Right ventricle myocardium superior (tissue), 1 donor: Measurements from ENCODE around the gene BBX. TPM values are rescaled to one million over a fixed set of nuclear protein-coding genes. Genes with fewer than 3 reads are reported as not detected.

Source experiments
- ATAC-seq: fragments of 200-7000 bp; cut with Tn5 transposase; one replicate; pipeline ENCODE4 v1.9.1; 2020; ENCODE audit warnings: mild to moderate bottlenecking; ENCODE audit not compliant: poor library complexity
- DNase-seq: peaks from one replicate; pipeline ENCODE4 v3.0.0-alpha.2; 2020
- intact Hi-C: fragments of 100-400 bp; cut with DNase I; formaldehyde crosslinking; loops from one replicate; pipeline ENCODE4 v1.11.2; 2022
- long read RNA-seq: library from polyadenylated mRNA; unstranded; transcript quantifications from one replicate; pipeline ENCODE4 v2.0.0, GENCODE V29; 2021
- total RNA-seq: library from RNA; stranded (reverse); fragmentation: NEBNext Ultra II Directional; extraction: Animal tissue kit (Norgen Biotek cat#: 25700); gene quantifications from one replicate; pipeline ENCODE4 v1.2.1, GENCODE V29; 2021
- donor health status: DM: no; HTN: yes; CAD: no; lungs with severe emphysema.

Gene BBX
- total RNA-seq = 31.7 TPM
- long read RNA-seq, full-length matches to known transcripts = 3 of 14 reads
- long read RNA-seq, partial matches to known transcripts = 7 of 14 reads
- long read RNA-seq, other reads (novel, unspliced or antisense) = 4 of 14 reads

- ATAC-seq = peak; percentile 95
- DNase-seq = peak; percentile 96
- intact Hi-C loops = loop anchor here (5.0 kb wide), 1 partner anchor 90 kb away; no protein-coding TSS in a partner anchor
These were observed at the start of gene BBX for GRCh38 chr3:107522510-107523288. Gene BBX (plus strand): TSS chr3:107522962. CDS start chr3:107710461, 187,499 bp downstream.

DNA sequence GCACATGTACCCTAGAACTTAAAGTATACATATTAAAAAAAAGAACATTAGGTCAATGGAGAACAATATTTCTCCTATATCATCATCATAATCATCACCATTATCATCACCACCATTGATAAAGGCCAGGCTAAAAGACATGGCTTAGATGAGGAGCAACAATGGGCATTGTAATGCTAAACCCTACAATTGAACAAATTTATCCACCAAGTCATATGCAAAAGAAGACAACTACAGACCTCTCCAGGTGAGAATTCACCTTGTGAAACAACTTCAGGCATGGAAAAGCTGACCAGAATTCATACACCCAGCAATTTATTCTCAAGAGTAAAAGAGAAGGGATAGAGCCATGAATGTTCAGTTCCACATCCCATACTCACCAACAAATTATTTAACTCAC lies 46.3 kb upstream of the BBX start:
- DNase-seq (no peak), ATAC-seq (no peak)
- intact Hi-C loops = no loop called here

- intact Hi-C loops = no loop called here
- no peak for ATAC-seq
These were observed 35.3 kb upstream of the BBX start for GRCh38 chr3:107487490-107487889.

GRCh38 chr3:107488942-107489341 lies 33.8 kb upstream of the BBX start:
- no peak for ATAC-seq
- intact Hi-C loops = no loop called here

More at GRCh38 chr3:107487490-107487889, 35.3 kb upstream of the BBX start:
- no peak for DNase-seq

GRCh38 chr3:107493134-107493533 lies 29.6 kb upstream of the BBX start:
- ATAC-seq (no peak), DNase-seq (no peak)
- intact Hi-C loops = no loop called here

More at GRCh38 chr3:107488942-107489341, 33.8 kb upstream of the BBX start:
- no peak for DNase-seq

GRCh38 chr3:107496855-107497254 lies 25.9 kb upstream of the BBX start:
- intact Hi-C loops = no loop called here
- DNase-seq (no peak), ATAC-seq (no peak)

- ATAC-seq (no peak), DNase-seq (no peak)
- intact Hi-C loops = no loop called here
These were observed 24.1 kb upstream of the BBX start for GRCh38 chr3:107498646-107499045.

- intact Hi-C loops = no loop called here
- ATAC-seq = no peak
- no peak for DNase-seq
These were observed 16.3 kb upstream of the BBX start for GRCh38 chr3:107506458-107506857.

DNA sequence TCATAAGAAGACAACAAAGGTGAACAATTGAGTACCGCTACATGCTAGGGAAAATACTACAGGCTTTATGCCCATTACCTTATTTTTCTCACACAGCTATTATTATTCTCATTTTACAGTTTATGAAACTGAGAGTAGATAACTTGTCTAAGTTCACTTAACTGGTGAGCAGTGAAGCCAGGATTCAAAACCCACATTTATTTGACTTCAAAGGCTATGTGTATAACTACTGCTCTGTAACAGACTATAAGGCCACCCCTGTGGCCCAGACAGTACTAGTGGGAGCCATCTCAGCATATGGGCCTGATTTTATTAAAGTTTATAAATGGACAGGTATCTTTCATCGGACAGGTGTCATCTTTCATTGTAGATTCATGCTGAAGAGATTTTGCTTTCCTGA lies 14.4 kb upstream of the BBX start:
- ATAC-seq (no peak), DNase-seq (no peak)
- intact Hi-C loops = no loop called here

GRCh38 chr3:107512108-107512507 lies 10.7 kb upstream of the BBX start:
- DNase-seq (no peak), ATAC-seq (no peak)
- intact Hi-C loops = no loop called here

- no peak for DNase-seq
- intact Hi-C loops = no loop called here
- ATAC-seq = no peak
These were observed 8.3 kb upstream of the BBX start for GRCh38 chr3:107514453-107514852.

GRCh38 chr3:107516475-107516874 lies 6.3 kb upstream of the BBX start:
- ATAC-seq (no peak), DNase-seq (no peak)
- intact Hi-C loops = no loop called here

GRCh38 chr3:107520535-107520934 lies 2.2 kb upstream of the BBX start:
- intact Hi-C loops = loop anchor here (5.0 kb wide), 1 partner anchor 88 kb away; no protein-coding TSS in a partner anchor
- ATAC-seq = no peak
- DNase-seq = no peak

DNA sequence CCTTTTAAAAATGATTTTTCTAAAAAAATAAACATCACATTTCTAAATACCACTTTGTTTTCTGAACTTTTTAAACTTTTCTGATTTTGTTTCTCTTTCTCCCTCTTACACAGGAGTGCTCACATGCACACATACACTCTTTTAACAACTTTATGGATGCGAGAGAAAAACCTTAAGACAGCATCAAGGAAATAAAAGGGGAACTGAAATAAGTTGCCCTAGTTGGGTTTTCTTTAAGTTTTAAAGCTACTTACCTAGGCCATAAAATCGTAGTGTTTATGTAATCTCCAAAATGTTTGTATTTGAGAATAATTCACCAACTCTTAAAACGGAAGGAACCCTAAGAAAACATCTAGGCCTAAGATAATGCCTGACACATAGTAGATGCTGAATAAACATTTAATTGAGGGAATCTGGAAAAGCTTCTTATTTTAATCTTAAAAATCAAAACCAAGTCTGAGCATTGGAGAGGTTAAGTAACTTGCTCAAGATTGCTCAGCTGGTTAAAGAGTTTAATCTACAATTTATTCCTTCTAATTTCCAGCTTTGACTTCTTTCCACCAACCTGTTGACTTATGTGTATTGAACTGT lies 1.2 kb upstream of the BBX start:
- ATAC-seq (no peak), DNase-seq (no peak)
- intact Hi-C loops = loop anchor here (5.0 kb wide), 1 partner anchor 89 kb away; no protein-coding TSS in a partner anchor

GRCh38 chr3:107523289-107523538 lies 452 bp downstream of the BBX start:
- intact Hi-C loops = loop anchor here (5.0 kb wide), 1 partner anchor 91 kb away; no protein-coding TSS in a partner anchor
- DNase-seq = no peak

GRCh38 chr3:107523539-107524325 lies 970 bp downstream of the BBX start:
- intact Hi-C loops = loop anchor here (5.0 kb wide), 1 partner anchor 91 kb away; no protein-coding TSS in a partner anchor
- ATAC-seq = peak; percentile 39

More at GRCh38 chr3:107523289-107523538, 452 bp downstream of the BBX start:
- ATAC-seq = peak; percentile 72

GRCh38 chr3:107524326-107524840 lies 1.6 kb downstream of the BBX start:
- ATAC-seq (no peak), DNase-seq (no peak)
- intact Hi-C loops = loop anchor here (5.0 kb wide), 1 partner anchor 92 kb away; no protein-coding TSS in a partner anchor

More at GRCh38 chr3:107523539-107524325, 970 bp downstream of the BBX start:
- DNase-seq = peak; percentile 66

DNA sequence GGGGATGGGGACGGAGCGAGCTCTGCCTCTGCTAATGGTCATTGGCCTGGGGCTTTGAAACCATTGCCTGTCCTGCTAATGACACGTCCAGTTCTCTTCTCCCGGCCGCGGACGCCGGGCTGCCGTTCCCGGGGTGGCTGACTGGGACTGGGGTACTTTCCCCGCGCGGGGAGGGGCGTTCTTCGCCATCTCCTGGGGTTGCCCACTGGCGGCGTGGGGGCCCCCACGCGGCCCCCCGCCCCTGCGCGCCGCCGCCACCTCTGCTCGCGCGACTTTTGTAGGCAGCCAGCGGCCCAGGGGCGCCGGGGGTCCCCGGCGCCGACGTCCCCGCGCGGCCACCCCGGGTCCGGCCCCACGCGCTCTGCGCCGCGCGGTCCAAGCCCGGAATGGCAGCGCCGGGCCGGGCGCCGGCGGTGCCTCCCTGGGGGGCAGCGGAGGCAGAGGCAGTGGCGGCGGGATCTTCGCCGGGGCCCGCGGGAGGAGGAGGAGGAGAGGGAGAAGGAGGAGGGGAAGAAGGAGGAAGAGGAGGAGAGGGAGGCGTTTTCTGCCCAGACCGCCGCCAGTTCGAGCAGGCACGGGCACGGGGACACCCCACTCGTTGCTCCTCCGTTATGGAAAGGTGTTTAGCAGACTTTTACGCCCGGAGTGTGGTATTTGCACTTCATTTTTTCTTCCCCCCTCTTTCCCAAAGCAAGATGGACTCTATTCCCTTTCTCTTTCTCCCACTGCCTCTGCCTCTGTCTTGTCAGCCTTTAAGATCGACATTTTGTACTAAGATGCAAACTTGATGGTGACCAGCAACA lies 2.3 kb downstream of the BBX start:
- peak; percentile 7 for ATAC-seq
- intact Hi-C loops = loop anchor here (5.0 kb wide), 1 partner anchor 93 kb away; no protein-coding TSS in a partner anchor
- DNase-seq = peak; percentile 70
